Measurements from ENCODE around the gene NKG7. TPM values are rescaled to one million over a fixed set of nuclear protein-coding genes. Genes with fewer than 3 reads are reported as not detected.
A peak's percentile ranks its signal among the peaks of the same experiment; 100 is the strongest.

NKG7 gene
- total and polyA plus RNA-seq, 2 experiments from 2014 or later, result not detected

GRCh38 chr19:51325161-51325976 is 47.1 kb downstream of the NKG7 start:
- no peak overlapping the region for H3K4me3 ChIP-seq
- H3K79me2 ChIP-seq (replicated peaks; ENCODE audit: insufficient read depth), result no peaks in the 10 kb centered on the region
- ATAC-seq (no peak), DNase-seq (ENCODE audit: low spot score) (no peak)
- no peak overlapping the region for H3K4me2 ChIP-seq
- peaks cover 23% of the 10 kb centered on the region for H3K4me1 Mint-ChIP-seq
- H4K20me1 ChIP-seq (replicated peaks; ENCODE audit: insufficient read depth), result peaks cover 2% of the 10 kb centered on the region; the same call in 1 of the 2 replicates
- no peak overlapping the region for H2AFZ ChIP-seq
- H3K27ac Mint-ChIP-seq, result no peak overlapping the region
- no peaks in the 10 kb centered on the region; the same call in 2 of the 3 replicates for H3K9me3 Mint-ChIP-seq
- H3K36me3 ChIP-seq (ENCODE audit: insufficient read depth), result no peaks in the 10 kb centered on the region
- H3K27me3 ChIP-seq (ENCODE audit: insufficient read depth), result peaks cover 17% of the 10 kb centered on the region
- H3K27ac ChIP-seq (ENCODE audit: low read depth), result no peak overlapping the region
- H3K27me3 Mint-ChIP-seq (ENCODE audit: insufficient read depth, low read depth, poor library complexity), result peaks cover 22% of the 10 kb centered on the region
- H3K4me1 ChIP-seq (ENCODE audit: insufficient read depth), result peaks cover 10% of the 10 kb centered on the region; the same call in 1 of the 2 replicates
- no peaks in the 10 kb centered on the region for H3K9me2 ChIP-seq (ENCODE audit: insufficient read depth)
- TF ChIP-seq EZH2 (IDR thresholded peaks at IDR 0.05; ENCODE audit: low read depth, unreplicated experiment) (no peak), NANOG (IDR thresholded peaks at IDR 0.05; ENCODE audit: borderline replicate concordance) (no peak), ZNF462 (CRISPR knock-in tag; IDR thresholded peaks at IDR 0.05) (no peak), POLR2AphosphoS5 (IDR thresholded peaks at IDR 0.05; ENCODE audit: low read depth) (no peak), REST (IDR thresholded peaks at IDR 0.05; ENCODE audit: unreplicated experiment) (no peak), ZNF331 (CRISPR knock-in tag; IDR thresholded peaks at IDR 0.05; ENCODE audit: low read depth) (no peak), STAT1 (IDR thresholded peaks at IDR 0.05; ENCODE audit: unreplicated experiment) (no peak), CTCF (conservative IDR thresholded peaks at IDR 0.05; ENCODE audit: low read depth in 2 of 2) (no peak), ETS1 (IDR thresholded peaks at IDR 0.05) (no peak)
- no peaks in the 10 kb centered on the region for H3F3A ChIP-seq (replicated peaks; ENCODE audit: low read depth)
- peaks cover 14% of the 10 kb centered on the region; the same call in 2 of the 3 replicates for H3K36me3 Mint-ChIP-seq (ENCODE audit: low read depth)
- H3K4me3 Mint-ChIP-seq, result peak overlapping the region; percentile 10; the same call in 1 of the 3 replicates
